HL-60 (cell line): ENCODE measurements around the gene PTX3.

Experiments used
- GABPA ChIP-seq: IDR thresholded peaks from 2 replicates; pipeline ENCODE4 v1.6.1; 2012; ENCODE audit warnings: low read depth
- POLR2AphosphoS5 ChIP-seq: IDR thresholded peaks from 2 replicates; pipeline ENCODE4 v1.6.1; 2012; ENCODE audit warnings: low read depth
- SPI1 ChIP-seq: IDR thresholded peaks from 2 replicates; pipeline ENCODE4 v1.6.1; 2012; ENCODE audit warnings: low read depth, mild to moderate bottlenecking, borderline replicate concordance
- TF ChIP-seq, protein P1 (sequence below): IDR thresholded peaks from one replicate; pipeline ENCODE4 v1.5.1; 2011; ENCODE audit warnings: low read length, control low read depth, inconsistent platforms; ENCODE audit not compliant: insufficient read depth
- TF ChIP-seq, protein P2 (sequence below): IDR thresholded peaks from 2 replicates; pipeline ENCODE4 v1.6.1; 2012; ENCODE audit warnings: low read depth; ENCODE audit not compliant: insufficient replicate concordance

DNA sequence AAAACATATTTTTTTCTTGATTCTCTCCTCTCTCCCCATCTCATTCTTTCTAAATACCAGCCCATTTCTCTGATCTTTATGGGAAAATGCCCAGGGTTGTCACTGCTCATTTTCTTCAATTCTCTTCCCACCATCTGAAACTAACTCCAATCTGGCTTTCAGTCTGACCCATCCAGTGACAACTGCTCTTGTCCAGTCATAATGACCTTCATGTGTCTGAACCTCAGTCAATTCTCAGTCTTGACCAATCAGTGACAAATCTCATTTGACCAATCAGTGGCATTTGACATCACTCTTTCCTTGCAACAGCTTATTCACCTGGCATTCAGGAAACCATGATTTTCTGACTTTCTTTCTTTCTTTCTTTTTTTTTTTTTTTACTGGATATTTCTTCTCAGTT is 51.5 kb downstream of the PTX3 start:
- TF ChIP-seq, protein P1, sequence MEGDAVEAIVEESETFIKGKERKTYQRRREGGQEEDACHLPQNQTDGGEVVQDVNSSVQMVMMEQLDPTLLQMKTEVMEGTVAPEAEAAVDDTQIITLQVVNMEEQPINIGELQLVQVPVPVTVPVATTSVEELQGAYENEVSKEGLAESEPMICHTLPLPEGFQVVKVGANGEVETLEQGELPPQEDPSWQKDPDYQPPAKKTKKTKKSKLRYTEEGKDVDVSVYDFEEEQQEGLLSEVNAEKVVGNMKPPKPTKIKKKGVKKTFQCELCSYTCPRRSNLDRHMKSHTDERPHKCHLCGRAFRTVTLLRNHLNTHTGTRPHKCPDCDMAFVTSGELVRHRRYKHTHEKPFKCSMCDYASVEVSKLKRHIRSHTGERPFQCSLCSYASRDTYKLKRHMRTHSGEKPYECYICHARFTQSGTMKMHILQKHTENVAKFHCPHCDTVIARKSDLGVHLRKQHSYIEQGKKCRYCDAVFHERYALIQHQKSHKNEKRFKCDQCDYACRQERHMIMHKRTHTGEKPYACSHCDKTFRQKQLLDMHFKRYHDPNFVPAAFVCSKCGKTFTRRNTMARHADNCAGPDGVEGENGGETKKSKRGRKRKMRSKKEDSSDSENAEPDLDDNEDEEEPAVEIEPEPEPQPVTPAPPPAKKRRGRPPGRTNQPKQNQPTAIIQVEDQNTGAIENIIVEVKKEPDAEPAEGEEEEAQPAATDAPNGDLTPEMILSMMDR, result no peak
- TF ChIP-seq POLR2AphosphoS5 (no peak), GABPA (no peak), SPI1 (no peak)
- TF ChIP-seq, protein P2, sequence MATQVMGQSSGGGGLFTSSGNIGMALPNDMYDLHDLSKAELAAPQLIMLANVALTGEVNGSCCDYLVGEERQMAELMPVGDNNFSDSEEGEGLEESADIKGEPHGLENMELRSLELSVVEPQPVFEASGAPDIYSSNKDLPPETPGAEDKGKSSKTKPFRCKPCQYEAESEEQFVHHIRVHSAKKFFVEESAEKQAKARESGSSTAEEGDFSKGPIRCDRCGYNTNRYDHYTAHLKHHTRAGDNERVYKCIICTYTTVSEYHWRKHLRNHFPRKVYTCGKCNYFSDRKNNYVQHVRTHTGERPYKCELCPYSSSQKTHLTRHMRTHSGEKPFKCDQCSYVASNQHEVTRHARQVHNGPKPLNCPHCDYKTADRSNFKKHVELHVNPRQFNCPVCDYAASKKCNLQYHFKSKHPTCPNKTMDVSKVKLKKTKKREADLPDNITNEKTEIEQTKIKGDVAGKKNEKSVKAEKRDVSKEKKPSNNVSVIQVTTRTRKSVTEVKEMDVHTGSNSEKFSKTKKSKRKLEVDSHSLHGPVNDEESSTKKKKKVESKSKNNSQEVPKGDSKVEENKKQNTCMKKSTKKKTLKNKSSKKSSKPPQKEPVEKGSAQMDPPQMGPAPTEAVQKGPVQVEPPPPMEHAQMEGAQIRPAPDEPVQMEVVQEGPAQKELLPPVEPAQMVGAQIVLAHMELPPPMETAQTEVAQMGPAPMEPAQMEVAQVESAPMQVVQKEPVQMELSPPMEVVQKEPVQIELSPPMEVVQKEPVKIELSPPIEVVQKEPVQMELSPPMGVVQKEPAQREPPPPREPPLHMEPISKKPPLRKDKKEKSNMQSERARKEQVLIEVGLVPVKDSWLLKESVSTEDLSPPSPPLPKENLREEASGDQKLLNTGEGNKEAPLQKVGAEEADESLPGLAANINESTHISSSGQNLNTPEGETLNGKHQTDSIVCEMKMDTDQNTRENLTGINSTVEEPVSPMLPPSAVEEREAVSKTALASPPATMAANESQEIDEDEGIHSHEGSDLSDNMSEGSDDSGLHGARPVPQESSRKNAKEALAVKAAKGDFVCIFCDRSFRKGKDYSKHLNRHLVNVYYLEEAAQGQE, result no peak
